ENCODE data around the gene ZNF335. TPM values are rescaled to one million over a fixed set of nuclear protein-coding genes. Genes with fewer than 3 reads are reported as not detected.

The ZNF335 gene
- total RNA-seq, 3 donors from 2014 or later: 12.6 to 25.9 (median 20.6) TPM

DNA sequence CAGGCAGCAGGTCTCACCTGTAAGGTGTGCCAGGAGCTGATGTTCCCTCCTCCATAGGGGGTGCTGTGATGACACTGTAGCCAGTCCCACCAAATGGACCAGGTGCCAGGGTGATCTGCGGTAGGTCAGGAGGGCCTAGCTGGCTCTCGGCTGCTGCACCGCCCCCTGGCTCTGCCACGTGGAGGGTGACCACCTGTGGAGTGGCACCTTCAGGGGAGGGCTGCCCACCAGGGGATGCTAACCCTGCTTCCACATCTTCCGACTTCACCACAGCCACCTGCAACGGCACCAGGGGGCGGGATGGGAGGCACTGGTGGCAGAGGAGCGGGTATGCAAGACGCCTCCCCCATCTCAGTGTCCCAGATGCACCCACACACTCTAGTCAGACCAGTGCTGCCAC, 18.3 kb downstream of the ZNF335 start:
- Histone ChIP-seq H3K36me3 (peaks cover 8% of the 10 kb centered on the region), H3K27me3 (no peaks in the 10 kb centered on the region), H3K9me3 (no peaks in the 10 kb centered on the region), H3K27ac (peak overlapping the region in 1 of 2 donors; percentile 19), H3K4me1 (no peaks in the 10 kb centered on the region), H3K4me3 (no peak overlapping the region)
- intact Hi-C loops (cut with DNase I; ENCODE audit: low total_unique reads): no loop called here
- DNase-seq (ENCODE audit: low spot score in 2 of 2): no peak
- TF ChIP-seq POLR2A (IDR thresholded peaks at IDR 0.05) (no peak), POLR2AphosphoS5 (IDR thresholded peaks at IDR 0.05) (no peak)
- TF ChIP-seq, protein P1, sequence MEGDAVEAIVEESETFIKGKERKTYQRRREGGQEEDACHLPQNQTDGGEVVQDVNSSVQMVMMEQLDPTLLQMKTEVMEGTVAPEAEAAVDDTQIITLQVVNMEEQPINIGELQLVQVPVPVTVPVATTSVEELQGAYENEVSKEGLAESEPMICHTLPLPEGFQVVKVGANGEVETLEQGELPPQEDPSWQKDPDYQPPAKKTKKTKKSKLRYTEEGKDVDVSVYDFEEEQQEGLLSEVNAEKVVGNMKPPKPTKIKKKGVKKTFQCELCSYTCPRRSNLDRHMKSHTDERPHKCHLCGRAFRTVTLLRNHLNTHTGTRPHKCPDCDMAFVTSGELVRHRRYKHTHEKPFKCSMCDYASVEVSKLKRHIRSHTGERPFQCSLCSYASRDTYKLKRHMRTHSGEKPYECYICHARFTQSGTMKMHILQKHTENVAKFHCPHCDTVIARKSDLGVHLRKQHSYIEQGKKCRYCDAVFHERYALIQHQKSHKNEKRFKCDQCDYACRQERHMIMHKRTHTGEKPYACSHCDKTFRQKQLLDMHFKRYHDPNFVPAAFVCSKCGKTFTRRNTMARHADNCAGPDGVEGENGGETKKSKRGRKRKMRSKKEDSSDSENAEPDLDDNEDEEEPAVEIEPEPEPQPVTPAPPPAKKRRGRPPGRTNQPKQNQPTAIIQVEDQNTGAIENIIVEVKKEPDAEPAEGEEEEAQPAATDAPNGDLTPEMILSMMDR (IDR thresholded peaks at IDR 0.05): no peak

DNA sequence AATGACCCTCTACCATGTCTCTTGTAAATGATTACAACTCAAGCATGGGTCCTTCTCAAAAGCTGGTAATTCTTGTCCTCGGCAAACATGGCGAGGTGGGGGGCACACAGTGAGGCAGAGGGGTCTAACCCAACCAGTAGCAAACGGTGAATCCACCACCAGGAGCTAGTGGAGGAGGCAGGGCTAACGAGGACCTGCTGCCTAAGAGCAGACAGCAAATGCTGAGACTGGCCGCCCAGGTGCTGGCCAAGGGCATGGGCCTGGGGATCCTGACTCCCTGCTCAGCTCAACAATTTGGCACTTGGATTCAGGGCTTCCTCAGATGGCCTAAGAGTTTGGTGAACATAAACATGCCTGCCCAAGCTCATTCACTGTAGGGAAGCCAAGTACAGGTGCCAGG, 19.1 kb downstream of the ZNF335 start:
- DNase-seq (ENCODE audit: low spot score in 2 of 2): no peak
- H3K9me3 ChIP-seq: no peaks in the 10 kb centered on the region
- peaks cover 8% of the 10 kb centered on the region for H3K36me3 ChIP-seq
- H3K27me3 ChIP-seq: no peaks in the 10 kb centered on the region
- TF ChIP-seq POLR2AphosphoS5 (IDR thresholded peaks at IDR 0.05) (no peak), POLR2A (IDR thresholded peaks at IDR 0.05) (no peak)
- TF ChIP-seq, protein P1 (IDR thresholded peaks at IDR 0.05): no peak
- no peak overlapping the region for H3K27ac ChIP-seq
- H3K4me1 ChIP-seq: no peaks in the 10 kb centered on the region
- H3K4me3 ChIP-seq: no peak overlapping the region
- intact Hi-C loops (cut with DNase I; ENCODE audit: low total_unique reads): no loop called here

DNA sequence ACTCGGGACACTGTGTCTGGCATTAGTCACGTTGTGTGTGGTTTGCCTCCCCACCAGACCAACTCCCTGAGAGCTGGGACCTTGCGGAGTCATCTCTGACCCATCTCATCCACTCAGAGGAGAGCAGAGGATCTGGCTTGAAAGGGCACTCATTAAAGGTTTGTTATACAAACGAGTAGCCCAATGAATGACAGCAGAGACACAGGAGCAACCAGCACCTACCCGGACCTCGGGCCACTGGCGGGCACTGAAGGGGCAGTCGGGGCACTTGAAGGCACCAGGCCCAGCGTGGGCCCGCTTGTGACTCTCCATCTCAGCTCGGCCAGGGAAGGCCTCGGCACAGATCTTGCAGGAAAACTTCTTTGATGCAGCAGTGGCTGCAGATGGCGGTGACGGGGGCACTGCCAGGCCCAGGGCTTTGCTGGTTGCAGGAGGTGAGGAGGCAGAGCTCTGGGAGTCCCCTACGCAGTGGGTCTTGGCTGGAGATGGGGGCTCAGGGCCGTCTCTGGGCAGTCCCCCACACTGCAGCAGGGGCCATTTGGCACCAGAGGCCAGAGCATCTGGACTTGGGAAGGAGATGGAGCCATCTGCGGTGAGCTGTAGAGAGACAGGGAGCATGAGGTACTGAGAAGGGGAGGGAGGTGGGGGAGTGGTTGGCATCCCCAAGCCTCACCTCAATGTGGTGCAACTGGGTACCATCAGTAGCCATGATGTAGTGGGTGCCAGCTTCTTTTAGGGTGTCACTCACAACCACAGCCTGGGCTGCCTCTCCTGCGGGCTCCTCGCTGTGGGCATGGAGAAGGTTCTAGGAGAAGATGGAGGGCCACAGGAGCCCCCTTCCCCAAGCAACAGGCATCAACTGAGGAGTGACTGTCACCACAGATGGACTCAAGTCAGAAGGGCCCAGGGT, 19.8 kb downstream of the ZNF335 start:
- intact Hi-C loops (cut with DNase I; ENCODE audit: low total_unique reads): no loop called here
- H3K36me3 ChIP-seq: peaks cover 8% of the 10 kb centered on the region
- no peaks in the 10 kb centered on the region for H3K27me3 ChIP-seq
- H3K27ac ChIP-seq: no peak overlapping the region
- no peak overlapping the region for H3K4me3 ChIP-seq
- DNase-seq (ENCODE audit: low spot score in 2 of 2): no peak
- H3K4me1 ChIP-seq: no peaks in the 10 kb centered on the region
- no peaks in the 10 kb centered on the region for H3K9me3 ChIP-seq
- TF ChIP-seq, protein P1 (IDR thresholded peaks at IDR 0.05): no peak
- no peak for TF ChIP-seq POLR2AphosphoS5 (IDR thresholded peaks at IDR 0.05)
- no peak for TF ChIP-seq POLR2A (IDR thresholded peaks at IDR 0.05)

GRCh38 chr20:45950330-45950646, 21.7 kb downstream of the ZNF335 start:
- Histone ChIP-seq H3K27me3 (no peaks in the 10 kb centered on the region), H3K36me3 (peaks cover 8% of the 10 kb centered on the region), H3K27ac (peak overlapping the region in 1 of 2 donors; percentile 38), H3K4me1 (no peaks in the 10 kb centered on the region), H3K4me3 (no peak overlapping the region), H3K9me3 (no peaks in the 10 kb centered on the region)
- DNase-seq (ENCODE audit: low spot score in 2 of 2): no peak
- intact Hi-C loops (cut with DNase I; ENCODE audit: low total_unique reads): no loop called here
- TF ChIP-seq POLR2AphosphoS5 (IDR thresholded peaks at IDR 0.05) (no peak), POLR2A (IDR thresholded peaks at IDR 0.05) (no peak)
- TF ChIP-seq, protein P1 (IDR thresholded peaks at IDR 0.05): no peak

GRCh38 chr20:45949542-45950329, 22.3 kb downstream of the ZNF335 start:
- H3K27ac ChIP-seq: peak overlapping the region in 1 of 2 donors; percentile 38
- H3K4me1 ChIP-seq: no peaks in the 10 kb centered on the region
- no peak overlapping the region for H3K4me3 ChIP-seq
- intact Hi-C loops (cut with DNase I; ENCODE audit: low total_unique reads): no loop called here
- no peaks in the 10 kb centered on the region for H3K27me3 ChIP-seq
- no peak for DNase-seq (ENCODE audit: low spot score in 2 of 2)
- H3K9me3 ChIP-seq: no peaks in the 10 kb centered on the region
- H3K36me3 ChIP-seq: peaks cover 8% of the 10 kb centered on the region
- no peak for TF ChIP-seq POLR2AphosphoS5 (IDR thresholded peaks at IDR 0.05)

Measured in breast epithelium (tissue), 4 donors.